Type B pancreatic cell (in vitro differentiated cells): ENCODE measurements around the gene ABLIM2. TPM values are rescaled to one million over a fixed set of nuclear protein-coding genes. Genes with fewer than 3 reads are reported as not detected.
A peak's percentile ranks its signal among the peaks of the same experiment; 100 is the strongest.

Source experiments
- DNase-seq: peaks from one replicate; pipeline ENCODE4 v3.0.0; 2021; ENCODE audit warnings: mixed read lengths; ENCODE audit not compliant: unreplicated experiment; ENCODE audit errors: extremely low spot score
- H3K27ac Mint-ChIP-seq: 2 replicates; pipeline ENCODE4 v1.8.0; 2021; ENCODE audit warnings: mild to moderate bottlenecking, mixed read lengths
- H3K27me3 Mint-ChIP-seq: 2 replicates; pipeline ENCODE4 v1.8.0; 2021; ENCODE audit warnings: mixed read lengths
- H3K36me3 Mint-ChIP-seq: 2 replicates; pipeline ENCODE4 v1.8.0; 2021; ENCODE audit warnings: mixed read lengths
- H3K4me1 Mint-ChIP-seq: one replicate; pipeline ENCODE4 v1.8.0; 2021; ENCODE audit warnings: mixed read lengths; ENCODE audit not compliant: unreplicated experiment
- H3K4me3 Mint-ChIP-seq: 2 replicates; pipeline ENCODE4 v1.8.0; 2021; ENCODE audit warnings: mild to moderate bottlenecking, mixed read lengths
- H3K9me3 Mint-ChIP-seq: 2 replicates; pipeline ENCODE4 v1.8.0; 2021; ENCODE audit warnings: mixed read lengths
- total RNA-seq: library from RNA; stranded (reverse); gene quantifications from 2 replicates; pipeline ENCODE4 v1.2.1, GENCODE V29; 2021; ENCODE audit warnings: low replicate concordance
- TF ChIP-seq, protein P1 (sequence below): fragments of 200-600 bp; sonication (generic); conservative IDR thresholded peaks from 2 replicates; pipeline ENCODE4 v1.5.0; 2021; ENCODE audit warnings: antibody characterized with exemption, mild to moderate bottlenecking

The ABLIM2 gene
- total RNA-seq, 1 donor from 2014 or later: 2.6 TPM

DNA sequence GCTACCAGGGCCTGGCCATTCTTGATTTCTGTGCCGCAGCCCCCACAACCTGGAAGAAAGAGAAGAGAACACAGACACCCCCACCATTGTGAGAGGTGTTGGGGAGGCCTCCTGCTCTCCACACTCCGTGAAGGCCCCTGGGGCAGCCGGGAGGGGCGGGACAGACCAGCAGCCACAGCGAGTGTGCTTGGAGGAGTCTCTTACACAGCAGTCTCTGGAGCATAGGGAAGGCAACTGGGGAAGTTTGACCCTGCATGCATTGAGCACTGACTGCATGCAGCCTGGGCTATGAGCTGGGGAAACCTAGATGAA is 77.9 kb downstream of the ABLIM2 start:
- Mint-ChIP-seq H3K4me1 (peaks cover 19% of the 10 kb centered on the region), H3K9me3 (no peaks in the 10 kb centered on the region), H3K27ac (peak overlapping the region; percentile 53), H3K27me3 (peaks cover 5% of the 10 kb centered on the region), H3K4me3 (no peak overlapping the region), H3K36me3 (no peaks in the 10 kb centered on the region)
- TF ChIP-seq, protein P1, sequence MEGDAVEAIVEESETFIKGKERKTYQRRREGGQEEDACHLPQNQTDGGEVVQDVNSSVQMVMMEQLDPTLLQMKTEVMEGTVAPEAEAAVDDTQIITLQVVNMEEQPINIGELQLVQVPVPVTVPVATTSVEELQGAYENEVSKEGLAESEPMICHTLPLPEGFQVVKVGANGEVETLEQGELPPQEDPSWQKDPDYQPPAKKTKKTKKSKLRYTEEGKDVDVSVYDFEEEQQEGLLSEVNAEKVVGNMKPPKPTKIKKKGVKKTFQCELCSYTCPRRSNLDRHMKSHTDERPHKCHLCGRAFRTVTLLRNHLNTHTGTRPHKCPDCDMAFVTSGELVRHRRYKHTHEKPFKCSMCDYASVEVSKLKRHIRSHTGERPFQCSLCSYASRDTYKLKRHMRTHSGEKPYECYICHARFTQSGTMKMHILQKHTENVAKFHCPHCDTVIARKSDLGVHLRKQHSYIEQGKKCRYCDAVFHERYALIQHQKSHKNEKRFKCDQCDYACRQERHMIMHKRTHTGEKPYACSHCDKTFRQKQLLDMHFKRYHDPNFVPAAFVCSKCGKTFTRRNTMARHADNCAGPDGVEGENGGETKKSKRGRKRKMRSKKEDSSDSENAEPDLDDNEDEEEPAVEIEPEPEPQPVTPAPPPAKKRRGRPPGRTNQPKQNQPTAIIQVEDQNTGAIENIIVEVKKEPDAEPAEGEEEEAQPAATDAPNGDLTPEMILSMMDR: no peak
- no peak for DNase-seq

DNA sequence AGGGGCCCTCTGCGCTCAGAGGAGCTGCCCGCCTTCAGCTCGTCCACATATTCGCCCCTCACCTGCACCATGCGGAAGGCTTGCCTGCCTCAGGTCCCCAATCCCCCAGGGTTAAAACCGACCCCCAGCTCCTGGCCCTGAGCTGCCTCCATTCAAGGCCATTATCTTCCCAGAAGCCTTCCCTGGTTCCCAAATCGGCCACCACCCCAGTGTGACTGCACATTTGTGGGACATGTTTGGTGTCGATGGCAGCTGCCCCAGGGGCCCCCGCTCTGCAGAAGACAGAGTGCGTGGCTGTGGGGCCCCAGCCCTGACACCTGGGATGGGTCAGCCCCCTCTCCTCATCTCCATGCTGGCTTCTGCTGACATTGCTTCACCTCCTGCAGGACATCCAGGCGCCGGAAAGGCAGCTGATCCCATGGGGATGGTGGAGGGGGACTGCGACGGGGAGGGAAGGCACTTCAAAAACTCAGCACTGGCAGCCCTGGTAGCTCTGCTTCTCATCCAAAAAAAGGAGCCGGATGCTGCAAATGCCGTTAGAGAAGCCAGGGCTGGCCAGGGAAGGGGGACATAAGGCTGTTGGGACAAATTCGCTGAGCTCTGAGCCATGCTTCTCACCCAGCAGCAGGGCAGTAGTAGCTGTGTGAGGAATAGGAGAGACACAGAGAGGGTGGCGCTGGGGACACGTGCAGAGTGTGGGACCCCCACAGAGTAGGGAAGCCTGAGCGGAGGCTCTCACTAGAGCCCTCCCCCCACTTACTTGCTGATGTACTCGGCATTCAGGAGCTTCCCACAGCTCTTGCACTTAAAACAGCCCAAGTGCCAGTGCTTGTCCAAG is 78.5 kb downstream of the ABLIM2 start:
- H3K27me3 Mint-ChIP-seq: peaks cover 6% of the 10 kb centered on the region
- H3K36me3 Mint-ChIP-seq: no peaks in the 10 kb centered on the region
- peak overlapping the region; percentile 53 for H3K27ac Mint-ChIP-seq
- TF ChIP-seq, protein P1: no peak
- H3K4me3 Mint-ChIP-seq: no peak overlapping the region
- H3K4me1 Mint-ChIP-seq: peaks cover 19% of the 10 kb centered on the region
- no peaks in the 10 kb centered on the region for H3K9me3 Mint-ChIP-seq
- no peak for DNase-seq

DNA sequence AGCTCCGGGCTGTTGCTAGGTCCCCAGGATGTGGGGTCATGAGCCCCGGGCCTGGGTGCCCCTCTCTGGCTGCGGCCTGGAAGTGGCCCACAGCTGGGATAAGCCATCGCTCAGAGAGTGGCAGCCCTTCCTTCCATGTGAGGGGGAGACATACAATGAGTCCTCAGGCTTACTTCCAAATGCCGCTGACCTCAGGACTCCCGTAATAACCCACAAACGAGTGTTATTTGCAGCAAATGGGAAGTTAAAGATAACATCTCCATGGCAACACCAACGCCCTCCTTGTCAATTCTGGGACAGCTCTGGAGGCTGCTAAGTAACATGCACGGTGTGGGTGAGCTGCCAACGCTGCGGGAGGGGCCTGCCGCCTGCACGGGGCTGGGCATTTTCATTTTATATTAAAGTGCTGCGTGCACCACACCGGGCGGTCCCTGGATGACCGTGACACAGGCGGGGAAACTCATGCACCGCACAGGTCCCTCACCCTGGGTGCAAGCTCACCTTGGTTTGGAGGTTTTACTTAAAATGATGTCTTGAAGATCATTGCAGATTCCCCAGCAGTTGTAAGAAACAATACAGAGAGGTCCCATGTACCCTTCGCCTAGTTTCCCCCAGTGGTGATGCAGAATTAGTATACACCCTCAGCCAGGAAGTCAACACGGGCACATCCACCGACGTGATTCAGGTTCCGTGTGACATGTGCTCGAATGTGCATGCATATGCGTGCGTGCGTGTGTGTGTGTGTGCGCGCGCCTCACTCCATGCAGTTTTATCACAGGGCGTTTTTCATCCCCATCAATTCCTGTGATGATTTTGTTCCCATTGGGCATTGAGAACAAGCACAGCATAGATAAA is 79.4 kb downstream of the ABLIM2 start:
- TF ChIP-seq, protein P1: no peak
- Mint-ChIP-seq H3K36me3 (no peaks in the 10 kb centered on the region), H3K4me3 (peak overlapping the region; percentile 14), H3K9me3 (no peaks in the 10 kb centered on the region), H3K27me3 (peaks cover 8% of the 10 kb centered on the region), H3K4me1 (peaks cover 19% of the 10 kb centered on the region), H3K27ac (no peak overlapping the region)
- no peak for DNase-seq

DNA sequence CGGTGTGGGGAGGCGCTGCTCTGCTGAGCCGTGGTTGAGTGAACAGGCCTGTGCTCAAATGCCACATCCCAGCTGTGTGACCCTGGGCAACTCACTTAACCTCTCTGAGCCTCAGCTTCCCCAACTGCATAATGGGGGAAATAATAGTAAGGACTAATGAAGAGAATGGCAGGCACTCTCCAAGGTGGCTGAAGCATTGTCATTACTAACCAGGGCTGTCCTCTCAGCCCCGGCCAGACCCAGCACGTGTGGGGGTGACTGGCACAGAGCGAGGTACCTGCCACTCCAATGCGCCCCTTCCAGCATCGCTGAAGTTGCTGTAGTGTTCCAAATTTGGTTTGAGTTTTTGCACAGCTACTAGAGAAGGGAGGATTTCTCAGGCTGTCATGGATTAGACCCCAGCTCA is 80.0 kb downstream of the ABLIM2 start:
- H3K9me3 Mint-ChIP-seq: no peaks in the 10 kb centered on the region
- TF ChIP-seq, protein P1: no peak
- no peak for DNase-seq
- no peak overlapping the region for H3K4me3 Mint-ChIP-seq
- H3K27me3 Mint-ChIP-seq: peaks cover 8% of the 10 kb centered on the region
- no peaks in the 10 kb centered on the region for H3K36me3 Mint-ChIP-seq
- H3K27ac Mint-ChIP-seq: no peak overlapping the region
- H3K4me1 Mint-ChIP-seq: peaks cover 19% of the 10 kb centered on the region

DNA sequence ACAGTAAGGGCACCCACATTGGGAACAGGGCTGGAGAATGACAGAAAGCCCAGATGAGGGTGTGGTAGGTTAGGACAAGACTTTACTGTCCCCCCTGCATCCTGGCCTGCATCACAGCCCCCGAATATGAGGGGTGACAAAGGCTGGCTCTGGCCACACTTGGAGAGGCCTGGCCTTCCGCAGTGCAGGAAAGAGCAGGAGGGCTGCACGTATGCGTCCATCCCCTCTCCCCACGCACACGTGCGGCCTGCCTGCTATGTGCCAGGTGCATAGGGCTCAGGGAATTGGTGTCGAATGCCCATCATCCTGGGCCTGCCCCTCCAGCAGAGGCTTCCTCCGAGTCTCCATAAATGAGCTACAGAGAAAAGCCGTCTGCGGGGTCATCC is 80.5 kb downstream of the ABLIM2 start:
- H3K36me3 Mint-ChIP-seq: no peaks in the 10 kb centered on the region
- DNase-seq: no peak
- H3K27ac Mint-ChIP-seq: no peak overlapping the region
- H3K4me1 Mint-ChIP-seq: peaks cover 19% of the 10 kb centered on the region
- H3K4me3 Mint-ChIP-seq: no peak overlapping the region
- no peaks in the 10 kb centered on the region for H3K9me3 Mint-ChIP-seq
- peaks cover 9% of the 10 kb centered on the region for H3K27me3 Mint-ChIP-seq
- TF ChIP-seq, protein P1: no peak
